ENCODE measurements around the gene IL10RA.
"Not testable (repeated sequence)": the region's sequence is repeated elsewhere in the genome, so short reads cannot be mapped to it uniquely, and the experiment has no call there.

The IL10RA gene

GRCh38 chr11:117985953-117986887, at the start of gene IL10RA:
Gene IL10RA (plus strand): TSS chr11:117986394. CDS start chr11:117986468, 74 bp downstream.
- DNase-seq = peak; percentile 93

- no peak for DNase-seq
These were observed 49.2 kb upstream of the IL10RA start for GRCh38 chr11:117936973-117937372.

GRCh38 chr11:117940736-117941135, 45.5 kb upstream of the IL10RA start:
- no peak for DNase-seq

GRCh38 chr11:117941163-117941707, 45.0 kb upstream of the IL10RA start:
- DNase-seq = no peak

GRCh38 chr11:117941976-117942654, 44.1 kb upstream of the IL10RA start:
- no peak for DNase-seq

- peak; percentile 30 for DNase-seq
These were observed 41.6 kb upstream of the IL10RA start for GRCh38 chr11:117944554-117944953.

- DNase-seq = no peak
These were observed 41.0 kb upstream of the IL10RA start for GRCh38 chr11:117945047-117945810.

- DNase-seq = no peak
These were observed 39.9 kb upstream of the IL10RA start for GRCh38 chr11:117946156-117946841.

GRCh38 chr11:117946842-117947526, 39.2 kb upstream of the IL10RA start:
- peak; percentile 88 for DNase-seq

GRCh38 chr11:117947751-117948150, 38.4 kb upstream of the IL10RA start:
- not testable (repeated sequence) for DNase-seq

- DNase-seq = not testable (repeated sequence)
These were observed 37.7 kb upstream of the IL10RA start for GRCh38 chr11:117948466-117948865.

GRCh38 chr11:117949062-117949461, 37.1 kb upstream of the IL10RA start:
- no peak for DNase-seq

- DNase-seq = peak; percentile 75
These were observed 35.9 kb upstream of the IL10RA start for GRCh38 chr11:117950301-117950700.

GRCh38 chr11:117950993-117951961, 34.9 kb upstream of the IL10RA start:
- DNase-seq = peak; percentile 41

- DNase-seq = no peak
These were observed 33.0 kb upstream of the IL10RA start for GRCh38 chr11:117953024-117953671.

- no peak for DNase-seq
These were observed 27.2 kb upstream of the IL10RA start for GRCh38 chr11:117958949-117959348.

GRCh38 chr11:117959438-117960149, 26.6 kb upstream of the IL10RA start:
- no peak for DNase-seq

GRCh38 chr11:117960406-117960805, 25.8 kb upstream of the IL10RA start:
- no peak for DNase-seq

GRCh38 chr11:117961896-117962295, 24.3 kb upstream of the IL10RA start:
- DNase-seq = no peak
